ENCODE data around the gene FAM120B. TPM values are rescaled to one million over a fixed set of nuclear protein-coding genes. Genes with fewer than 3 reads are reported as not detected.

The FAM120B gene
- polyA plus RNA-seq, 1 experiment: 8.8 TPM

GRCh38 chr6:170279977-170280688 lies 26.4 kb upstream of the FAM120B start:
- Histone ChIP-seq H3K36me3 (ENCODE audit: control insufficient read depth, insufficient read depth, low read length) (no peaks in the 10 kb centered on the region), H3K27me3 (ENCODE audit: control insufficient read depth, insufficient read depth, low read length) (peaks cover 1% of the 10 kb centered on the region; the same call in 1 of the 2 replicates), H3K4me3 (ENCODE audit: low read depth, low read length) (peak overlapping the region; percentile 17; the same call in 1 of the 2 replicates)
- no peak for TF ChIP-seq CTCF (IDR thresholded peaks at IDR 0.05; ENCODE audit: insufficient read depth, low read depth, low read length)
- CTCF ChIA-PET: no interaction called here
- POLR2A ChIA-PET: no interaction called here
- DNase-seq (ENCODE audit: low read depth): no peak

GRCh38 chr6:170280689-170281045 lies 25.9 kb upstream of the FAM120B start:
- DNase-seq (ENCODE audit: low read depth): no peak
- peaks cover 1% of the 10 kb centered on the region; the same call in 1 of the 2 replicates for H3K27me3 ChIP-seq (ENCODE audit: control insufficient read depth, insufficient read depth, low read length)
- no peak for TF ChIP-seq CTCF (IDR thresholded peaks at IDR 0.05; ENCODE audit: insufficient read depth, low read depth, low read length)
- peak overlapping the region; percentile 17; the same call in 1 of the 2 replicates for H3K4me3 ChIP-seq (ENCODE audit: low read depth, low read length)
- CTCF ChIA-PET: no interaction called here
- no peaks in the 10 kb centered on the region for H3K36me3 ChIP-seq (ENCODE audit: control insufficient read depth, insufficient read depth, low read length)
- POLR2A ChIA-PET: no interaction called here

GRCh38 chr6:170281331-170282292 lies 24.9 kb upstream of the FAM120B start:
- no peaks in the 10 kb centered on the region for H3K36me3 ChIP-seq (ENCODE audit: control insufficient read depth, insufficient read depth, low read length)
- no peak for DNase-seq (ENCODE audit: low read depth)
- no peak overlapping the region for H3K4me3 ChIP-seq (ENCODE audit: low read depth, low read length)
- H3K27me3 ChIP-seq (ENCODE audit: control insufficient read depth, insufficient read depth, low read length): peaks cover under 1% of the 10 kb centered on the region; the same call in 1 of the 2 replicates
- CTCF ChIA-PET: no interaction called here
- POLR2A ChIA-PET: no interaction called here
- no peak for TF ChIP-seq CTCF (IDR thresholded peaks at IDR 0.05; ENCODE audit: insufficient read depth, low read depth, low read length)

- ChIA-PET POLR2A (no interaction called here), CTCF (no interaction called here)
- H3K27me3 ChIP-seq (ENCODE audit: control insufficient read depth, insufficient read depth, low read length): peaks cover 1% of the 10 kb centered on the region
- H3K36me3 ChIP-seq (ENCODE audit: control insufficient read depth, insufficient read depth, low read length): no peaks in the 10 kb centered on the region
- no peak for DNase-seq (ENCODE audit: low read depth)
- no peak for TF ChIP-seq CTCF (IDR thresholded peaks at IDR 0.05; ENCODE audit: insufficient read depth, low read depth, low read length)
- no peak overlapping the region for H3K4me3 ChIP-seq (ENCODE audit: low read depth, low read length)
These were observed 23.9 kb upstream of the FAM120B start for GRCh38 chr6:170282512-170283158.
